HEK293 (cell line): ENCODE results near the gene KRTAP20-4.

Experiments
- CTCF ChIA-PET: fragments of 350-600 bp; formaldehyde crosslinking; extraction: SDS; loops from one replicate; lab custom pipeline; 2021; ENCODE audit warnings: antibody characterized with exemption; lab: Yijun Ruan, JAX
- POLR2A ChIA-PET: fragments of 300-600 bp; formaldehyde crosslinking; extraction: SDS; loops from one replicate; lab custom pipeline; 2020; ENCODE audit warnings: antibody characterized with exemption, inconsistent platforms; lab: Yijun Ruan, JAX
- H3K27ac ChIP-seq: fragments of 200-500 bp; sonication (Bioruptor generic); 2 replicates; pipeline ENCODE4 v1.5.1; 2014; ENCODE audit warnings: low read depth, low read length, control low read depth, inconsistent platforms; ENCODE audit errors: extremely low read depth
- H3K36me3 ChIP-seq, 2 experiments: fragments of 200-500 bp in 1 of 2; sonication (Bioruptor generic) in 1 of 2; 1 replicate in 1 of 2; 2 replicates in 1 of 2; pipeline ENCODE4 v1.5.1; 2014 to 2017; ENCODE audit warnings: inconsistent platforms in 2 of 2, low read length in 2 of 2; ENCODE audit not compliant: control insufficient read depth in 2 of 2, insufficient read depth in 1 of 2
- H3K4me1 ChIP-seq: fragments of 200-500 bp; sonication (Bioruptor generic); 2 replicates; pipeline ENCODE4 v1.5.1; 2014; ENCODE audit warnings: mild to moderate bottlenecking, low read length, inconsistent platforms; ENCODE audit not compliant: control insufficient read depth, insufficient read depth
- H3K4me3 ChIP-seq: 2 replicates; pipeline ENCODE4 v1.5.1; 2011; ENCODE audit warnings: low read depth, mild to moderate bottlenecking, control low read depth, low read length, moderate library complexity
- H3K9me3 ChIP-seq: fragments of 200-500 bp; sonication (Bioruptor generic); 2 replicates; pipeline ENCODE4 v1.5.1; 2014; ENCODE audit warnings: low read depth, low read length, inconsistent platforms; ENCODE audit not compliant: control insufficient read depth, insufficient read depth
- BCL11B ChIP-seq: fragments of 450-650 bp; formaldehyde crosslinking; IDR thresholded peaks from 2 replicates; pipeline ENCODE4 v1.5.1; 2016; ENCODE audit warnings: low read depth, missing biosample characterization, missing genetic modification characterization
- KLF16 ChIP-seq: fragments of 450-650 bp; formaldehyde crosslinking; IDR thresholded peaks from 2 replicates; pipeline ENCODE4 v1.5.1; 2017; ENCODE audit warnings: missing biosample characterization, missing genetic modification characterization
- KLF17 ChIP-seq: fragments of 450-650 bp; formaldehyde crosslinking; IDR thresholded peaks from 2 replicates; pipeline ENCODE4 v1.5.1; 2016; ENCODE audit warnings: missing biosample characterization, missing genetic modification characterization
- PRDM4 ChIP-seq: fragments of 450-650 bp; formaldehyde crosslinking; IDR thresholded peaks from 2 replicates; pipeline ENCODE4 v1.5.1; 2017; ENCODE audit warnings: missing biosample characterization, missing genetic modification characterization
- SALL2 ChIP-seq: fragments of 450-650 bp; formaldehyde crosslinking; IDR thresholded peaks from 2 replicates; pipeline ENCODE4 v1.5.0; 2017; ENCODE audit warnings: missing biosample characterization, mild to moderate bottlenecking, missing genetic modification characterization, borderline replicate concordance
- SETDB1 ChIP-seq: IDR thresholded peaks from one replicate; pipeline ENCODE4 v1.6.1; 2017; ENCODE audit warnings: mild to moderate bottlenecking, low read length, moderate library complexity, mixed read lengths; ENCODE audit not compliant: insufficient read length
- SP3 ChIP-seq: fragments of 450-650 bp; formaldehyde crosslinking; IDR thresholded peaks from 2 replicates; pipeline ENCODE4 v1.5.1; 2016; ENCODE audit warnings: missing biosample characterization, missing genetic modification characterization
- SP7 ChIP-seq: fragments of 450-650 bp; formaldehyde crosslinking; IDR thresholded peaks from 2 replicates; pipeline ENCODE4 v1.5.1; 2016; ENCODE audit warnings: missing biosample characterization, missing genetic modification characterization
- TCF7L2 ChIP-seq: IDR thresholded peaks from 2 replicates; pipeline ENCODE4 v1.6.1; 2011; ENCODE audit warnings: low read depth, mild to moderate bottlenecking, inconsistent platforms, low read length, moderate library complexity, borderline replicate concordance
- ZBTB1 ChIP-seq: fragments of 450-650 bp; formaldehyde crosslinking; IDR thresholded peaks from 2 replicates; pipeline ENCODE4 v1.5.1; 2016; ENCODE audit warnings: missing biosample characterization, missing genetic modification characterization
- ZBTB11 ChIP-seq: fragments of 450-650 bp; formaldehyde crosslinking; conservative IDR thresholded peaks from 2 replicates; pipeline ENCODE4 v1.5.1; 2016; ENCODE audit warnings: low read depth, missing biosample characterization, missing genetic modification characterization
- ZBTB17 ChIP-seq: fragments of 450-650 bp; formaldehyde crosslinking; IDR thresholded peaks from 2 replicates; pipeline ENCODE4 v1.5.1; 2016; ENCODE audit warnings: missing biosample characterization, missing genetic modification characterization
- ZBTB7A ChIP-seq: fragments of 450-650 bp; formaldehyde crosslinking; IDR thresholded peaks from 2 replicates; pipeline ENCODE4 v1.5.1; 2016; ENCODE audit warnings: low read depth, missing biosample characterization, missing genetic modification characterization
- ZNF112 ChIP-seq: fragments of 450-650 bp; formaldehyde crosslinking; IDR thresholded peaks from 2 replicates; pipeline ENCODE4 v1.5.0; 2017; ENCODE audit warnings: missing biosample characterization, missing genetic modification characterization
- ZNF132 ChIP-seq: fragments of 450-650 bp; formaldehyde crosslinking; IDR thresholded peaks from 2 replicates; pipeline ENCODE4 v1.5.1; 2017; ENCODE audit warnings: missing biosample characterization, missing genetic modification characterization, borderline replicate concordance
- ZNF175 ChIP-seq: fragments of 450-650 bp; formaldehyde crosslinking; IDR thresholded peaks from 2 replicates; pipeline ENCODE4 v1.5.1; 2016; ENCODE audit warnings: missing biosample characterization, missing genetic modification characterization
- ZNF211 ChIP-seq: fragments of 450-650 bp; formaldehyde crosslinking; IDR thresholded peaks from 2 replicates; pipeline ENCODE4 v1.5.1; 2016; ENCODE audit warnings: low read depth, missing biosample characterization, missing genetic modification characterization
- ZNF221 ChIP-seq: fragments of 450-650 bp; formaldehyde crosslinking; IDR thresholded peaks from 2 replicates; pipeline ENCODE4 v1.5.1; 2017; ENCODE audit warnings: missing biosample characterization, missing genetic modification characterization, borderline replicate concordance
- ZNF223 ChIP-seq: fragments of 450-650 bp; formaldehyde crosslinking; IDR thresholded peaks from 2 replicates; pipeline ENCODE4 v1.5.1; 2016; ENCODE audit warnings: missing biosample characterization, missing genetic modification characterization
- ZNF302 ChIP-seq: fragments of 450-650 bp; formaldehyde crosslinking; IDR thresholded peaks from 2 replicates; pipeline ENCODE4 v1.5.1; 2016; ENCODE audit warnings: missing biosample characterization, missing genetic modification characterization, low read depth
- ZNF391 ChIP-seq: fragments of 450-650 bp; formaldehyde crosslinking; IDR thresholded peaks from 2 replicates; pipeline ENCODE4 v1.5.1; 2016; ENCODE audit warnings: low read depth, missing biosample characterization, missing genetic modification characterization, borderline replicate concordance
- ZNF394 ChIP-seq: fragments of 450-650 bp; formaldehyde crosslinking; IDR thresholded peaks from 2 replicates; pipeline ENCODE4 v1.5.1; 2016; ENCODE audit warnings: missing biosample characterization, missing genetic modification characterization, mild to moderate bottlenecking, moderate library complexity, borderline replicate concordance
- ZNF544 ChIP-seq: fragments of 450-650 bp; formaldehyde crosslinking; IDR thresholded peaks from 2 replicates; pipeline ENCODE4 v1.5.0; 2017; ENCODE audit warnings: missing biosample characterization, missing genetic modification characterization
- ZNF555 ChIP-seq: fragments of 450-650 bp; formaldehyde crosslinking; conservative IDR thresholded peaks from 2 replicates; pipeline ENCODE4 v1.5.1; 2017; ENCODE audit warnings: missing biosample characterization, mild to moderate bottlenecking, missing genetic modification characterization, inconsistent platforms
- ZNF660 ChIP-seq: fragments of 450-650 bp; IDR thresholded peaks from 2 replicates; pipeline ENCODE4 v1.5.1; 2018; ENCODE audit warnings: missing biosample characterization, mild to moderate bottlenecking, missing genetic modification characterization
- ZNF670 ChIP-seq: fragments of 450-650 bp; formaldehyde crosslinking; IDR thresholded peaks from 2 replicates; pipeline ENCODE4 v1.5.1; 2016; ENCODE audit warnings: missing biosample characterization, missing genetic modification characterization, low read depth
- ZNF692 ChIP-seq: fragments of 450-650 bp; formaldehyde crosslinking; IDR thresholded peaks from 2 replicates; pipeline ENCODE4 v1.5.1; 2016; ENCODE audit warnings: missing biosample characterization, missing genetic modification characterization
- ZNF768 ChIP-seq: fragments of 450-650 bp; formaldehyde crosslinking; IDR thresholded peaks from 2 replicates; pipeline ENCODE4 v1.5.1; 2018; ENCODE audit warnings: missing biosample characterization, mild to moderate bottlenecking, missing genetic modification characterization
- ZNF837 ChIP-seq: fragments of 450-650 bp; formaldehyde crosslinking; IDR thresholded peaks from 2 replicates; pipeline ENCODE4 v1.5.1; 2016; ENCODE audit warnings: missing biosample characterization, missing genetic modification characterization

Gene KRTAP20-4

GRCh38 chr21:30598802-30599201 is 21.6 kb upstream of the KRTAP20-4 start, which contains the start of gene KRTAP6-2:
Gene KRTAP6-2 (minus strand): TSS chr21:30598902. CDS start chr21:30598874, 28 bp downstream.
- POLR2A ChIA-PET = no interaction called here
- TF ChIP-seq TCF7L2 (no peak), ZNF544 (tag by site-specific recombination) (no peak), ZBTB17 (no peak), PRDM4 (no peak), SETDB1 (no peak), ZNF837 (tag by site-specific recombination) (no peak), ZBTB11 (tag by site-specific recombination) (no peak), SP3 (tag by site-specific recombination) (no peak), ZNF394 (tag by site-specific recombination) (no peak), ZBTB1 (tag by site-specific recombination) (no peak), ZNF175 (tag by site-specific recombination) (no peak), KLF16 (tag by site-specific recombination) (no peak), ZNF670 (tag by site-specific recombination) (no peak), ZNF692 (tag by site-specific recombination) (no peak), ZNF555 (no peak)
- no peak within 1 kb of the TSS for H3K27ac ChIP-seq

GRCh38 chr21:30600787-30601186 is 19.6 kb upstream of the KRTAP20-4 start, which contains the start of gene KRTAP22-1:
Gene KRTAP22-1 (plus strand): TSS chr21:30601087.
- Histone ChIP-seq H3K27ac (no peak within 1 kb of the TSS), H3K4me3 (no peak within 1 kb of the TSS), H3K4me1 (no peaks in the 10 kb centered on the region), H3K9me3 (no peaks in the 10 kb centered on the region), H3K36me3 (no peaks in the 10 kb centered on the region)
- POLR2A ChIA-PET = no interaction called here
- TF ChIP-seq BCL11B (tag by site-specific recombination) (no peak), SP7 (tag by site-specific recombination) (no peak), KLF17 (tag by site-specific recombination) (no peak), ZNF221 (tag by site-specific recombination) (no peak), ZNF112 (tag by site-specific recombination) (no peak), ZNF302 (tag by site-specific recombination) (no peak), ZNF211 (tag by site-specific recombination) (no peak), ZBTB7A (no peak), ZNF132 (tag by site-specific recombination) (no peak), ZNF391 (no peak), ZBTB1 (tag by site-specific recombination) (no peak), SALL2 (tag by site-specific recombination) (no peak), ZNF223 (tag by site-specific recombination) (no peak), ZNF768 (tag by site-specific recombination) (no peak), ZNF660 (tag by site-specific recombination) (no peak)
- CTCF ChIA-PET = no interaction called here

More at GRCh38 chr21:30598802-30599201, 21.6 kb upstream of the KRTAP20-4 start, which contains the start of gene KRTAP6-2:
- H3K4me3 ChIP-seq = no peak within 1 kb of the TSS
- no peaks in the 10 kb centered on the region for H3K36me3 ChIP-seq
- CTCF ChIA-PET = no interaction called here
- H3K9me3 ChIP-seq = no peaks in the 10 kb centered on the region
- no peaks in the 10 kb centered on the region for H3K4me1 ChIP-seq
